Mucosa of gallbladder (tissue), 1 donor: ENCODE results near the gene NAV2. TPM values are rescaled to one million over a fixed set of nuclear protein-coding genes. Genes with fewer than 3 reads are reported as not detected.

Experiments
- DNase-seq: peaks from one replicate; pipeline ENCODE4 v3.0.0-alpha.2; 2020; ENCODE audit warnings: low spot score
- total RNA-seq: library from RNA; stranded (reverse); gene quantifications from one replicate; pipeline ENCODE4 v1.2.1, GENCODE V29; 2021
- donor health status: DM: no; HTN: no; CAD: no.

Gene NAV2
- total RNA-seq, 1 donor from 2014 or later = 5.3 TPM

DNA sequence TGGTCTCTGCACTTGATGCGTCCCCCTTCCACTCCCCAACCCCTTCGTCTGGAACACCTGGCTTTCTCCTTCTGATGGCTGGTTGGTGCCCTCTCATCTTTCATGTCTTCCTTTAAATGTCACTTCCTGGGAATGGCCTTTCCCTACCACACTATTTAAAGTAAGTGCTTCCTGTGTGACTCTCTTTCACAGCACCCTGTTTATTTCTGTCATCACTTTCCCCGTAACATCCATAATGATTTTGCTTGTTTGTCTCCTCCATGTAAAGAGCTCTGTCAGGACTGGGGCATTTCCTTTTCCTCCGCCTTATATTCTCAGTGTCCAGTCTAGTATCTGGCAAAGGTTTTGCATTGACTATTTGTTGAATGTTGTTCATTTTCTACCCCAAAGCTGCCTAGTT, 304.7 kb downstream of the NAV2 start:
- DNase-seq = no peak

- DNase-seq = no peak
Measured at GRCh38 chr11:20020198-20020597, 307.6 kb downstream of the NAV2 start.

DNA sequence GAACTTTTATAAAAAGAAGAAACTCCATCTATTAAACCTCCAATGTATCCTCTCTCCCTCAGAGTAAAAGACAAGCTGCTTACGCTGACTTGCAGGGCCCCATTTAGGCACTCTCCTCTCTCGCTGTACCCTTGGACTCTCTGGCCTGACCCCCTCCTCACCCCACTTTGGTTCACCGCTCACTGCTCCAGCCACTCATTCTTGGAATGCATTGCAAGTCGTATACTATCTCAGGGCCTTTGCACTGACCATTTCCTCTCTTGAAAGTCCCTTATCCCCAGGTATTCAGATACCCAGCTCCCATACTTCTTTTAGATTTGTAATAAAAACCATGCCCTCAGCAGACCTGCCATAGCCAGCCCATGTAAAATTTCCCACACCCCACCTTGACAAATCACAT, 308.1 kb downstream of the NAV2 start:
- no peak for DNase-seq

- DNase-seq = no peak
Measured at GRCh38 chr11:20021212-20021611, 308.6 kb downstream of the NAV2 start.

DNA sequence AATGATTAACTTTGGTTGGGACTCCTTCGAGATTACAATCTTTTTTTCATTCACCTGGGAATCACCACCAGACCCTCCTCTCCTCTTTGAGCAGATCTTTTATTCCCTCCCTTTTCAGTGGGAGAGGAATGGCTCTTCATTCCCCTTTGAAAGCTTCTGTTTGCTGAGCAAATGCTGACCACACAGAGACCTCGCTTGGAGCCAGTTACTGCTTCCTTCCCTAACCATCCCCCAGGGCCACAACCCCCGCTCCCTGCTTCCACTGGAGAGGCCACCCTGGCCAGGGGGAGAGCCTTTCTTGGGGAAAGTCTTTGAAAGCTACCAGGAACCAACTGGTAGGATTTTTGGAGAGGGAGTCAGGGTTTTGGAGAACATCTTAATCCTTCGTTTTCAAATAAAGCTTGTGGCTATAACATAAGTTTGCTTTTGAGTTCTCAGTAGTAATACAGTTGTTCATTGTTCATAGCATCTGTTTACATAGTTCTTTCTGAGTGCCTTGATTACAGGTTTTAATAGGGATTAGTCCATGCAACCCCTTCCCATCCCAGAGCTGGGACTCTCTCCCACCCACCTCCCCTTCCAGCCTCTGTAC, 309.2 kb downstream of the NAV2 start:
- DNase-seq = no peak

- DNase-seq = no peak
Measured at GRCh38 chr11:20022363-20023081, 309.9 kb downstream of the NAV2 start.

DNA sequence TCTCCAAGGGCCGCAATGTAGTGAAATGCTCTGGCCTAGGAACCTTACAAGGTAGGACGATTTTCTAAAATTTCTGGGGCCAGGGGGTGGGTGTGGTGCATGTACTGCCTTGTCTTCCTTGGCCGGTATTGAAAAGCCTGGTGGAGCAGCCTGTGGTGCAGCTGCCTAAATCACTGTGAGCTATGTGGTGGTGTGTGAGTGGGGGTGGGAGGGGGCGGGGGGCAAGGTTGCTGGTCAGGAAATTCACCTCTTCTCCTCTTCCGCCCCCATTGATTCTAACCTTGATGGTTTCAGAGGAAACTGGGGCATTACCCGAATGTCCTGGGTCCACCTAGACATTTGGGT, 310.4 kb downstream of the NAV2 start:
- DNase-seq = no peak

DNA sequence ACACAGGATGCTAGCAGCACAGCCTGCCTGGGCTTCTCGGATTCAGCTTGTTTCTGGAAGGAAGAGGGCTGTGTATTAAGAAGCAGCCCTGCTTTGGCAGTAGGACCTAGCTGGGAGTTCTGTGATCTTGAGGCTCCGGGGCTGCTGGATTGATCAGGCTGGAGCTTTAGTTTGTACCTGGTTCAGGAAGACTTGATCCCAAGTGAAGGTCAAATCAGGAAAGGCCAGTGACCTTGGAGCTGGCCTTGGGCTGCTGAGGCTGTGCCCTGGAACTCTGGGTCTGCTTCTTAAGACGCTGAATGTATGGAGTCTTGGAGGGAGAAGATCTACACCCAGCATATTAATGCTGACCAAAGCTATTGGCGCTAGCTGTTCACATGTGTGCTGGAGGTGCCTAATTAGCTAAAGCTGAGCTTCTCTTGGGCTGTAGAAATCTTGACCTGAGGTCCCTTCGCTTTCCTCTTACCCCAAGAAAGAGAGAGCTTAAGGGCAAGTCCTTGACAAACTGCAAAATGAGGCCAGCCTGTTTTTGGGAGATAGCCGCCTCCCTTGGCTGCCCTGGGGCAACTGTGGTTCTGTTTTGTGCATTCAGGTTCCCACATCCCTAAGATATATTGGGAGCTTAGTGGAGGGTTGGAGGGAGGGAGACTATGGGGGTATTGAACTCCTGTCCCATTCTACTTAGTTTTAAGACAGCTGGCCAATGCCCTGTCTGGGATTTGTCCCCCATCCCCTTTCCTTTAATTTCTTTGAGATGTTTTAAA, 311.7 kb downstream of the NAV2 start:
- no peak for DNase-seq

GRCh38 chr11:20025332-20025840, 312.7 kb downstream of the NAV2 start:
- DNase-seq = no peak

- DNase-seq = no peak
Measured at GRCh38 chr11:20026629-20027555, 314.3 kb downstream of the NAV2 start.

DNA sequence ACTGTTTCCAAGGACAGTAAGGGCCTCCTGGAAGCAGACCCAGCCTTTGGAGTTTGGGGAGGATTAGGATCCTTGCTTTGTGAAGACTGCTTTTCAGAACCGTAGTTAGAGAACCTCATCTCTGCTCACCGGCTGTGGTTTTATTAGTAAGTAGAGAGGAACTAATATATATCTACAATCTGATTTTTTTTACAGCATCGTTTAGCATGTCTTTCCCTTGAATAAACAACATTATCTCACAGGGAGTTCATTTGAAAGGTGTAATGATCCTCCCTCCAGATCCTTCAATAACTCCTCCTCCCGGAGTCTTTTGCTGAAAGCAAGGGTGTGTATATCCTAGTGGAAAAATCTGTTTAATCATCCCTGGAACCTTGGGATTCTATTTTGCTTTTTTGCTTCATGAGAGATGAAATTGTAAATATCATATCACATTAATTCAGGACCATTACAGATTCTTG, 314.9 kb downstream of the NAV2 start:
- no peak for DNase-seq

DNA sequence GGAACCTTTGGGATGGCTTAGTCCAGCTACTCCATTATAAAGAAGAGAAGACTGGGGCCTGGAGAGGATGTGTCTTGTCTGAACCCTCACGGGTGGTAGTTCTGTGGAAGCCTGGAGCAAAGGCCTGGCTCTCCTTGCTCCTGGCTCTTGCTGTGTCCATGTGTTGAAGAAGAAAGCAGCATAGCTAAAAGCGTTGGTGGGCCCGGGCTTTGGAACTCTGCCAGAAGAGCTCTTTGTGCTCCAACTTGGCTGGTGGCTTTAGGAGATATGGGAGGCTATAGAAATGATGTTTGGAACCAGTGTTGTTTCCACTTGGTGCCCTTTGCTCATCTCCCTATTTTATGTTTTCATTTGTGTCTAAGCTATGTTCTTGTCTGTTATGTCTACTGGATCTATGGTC, 316.6 kb downstream of the NAV2 start:
- no peak for DNase-seq

DNA sequence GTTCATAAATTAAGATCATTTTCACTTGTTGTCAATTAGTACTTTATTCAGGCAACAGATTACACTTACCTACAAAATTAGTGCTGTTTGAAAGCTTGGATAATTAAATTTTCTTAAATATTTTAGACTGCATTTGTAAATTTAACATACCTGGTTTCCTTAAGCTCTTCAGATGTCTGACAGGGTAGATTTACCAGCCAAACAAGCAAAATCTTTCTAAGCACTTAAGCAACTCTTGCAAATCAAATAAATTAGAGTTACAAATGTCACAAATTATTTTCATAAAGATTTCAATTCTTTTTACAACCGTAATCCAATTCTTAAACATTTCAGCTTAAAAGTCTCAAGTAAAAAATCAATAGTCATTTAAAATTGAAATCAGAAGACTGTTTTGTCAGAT, 317.8 kb downstream of the NAV2 start:
- no peak for DNase-seq

DNA sequence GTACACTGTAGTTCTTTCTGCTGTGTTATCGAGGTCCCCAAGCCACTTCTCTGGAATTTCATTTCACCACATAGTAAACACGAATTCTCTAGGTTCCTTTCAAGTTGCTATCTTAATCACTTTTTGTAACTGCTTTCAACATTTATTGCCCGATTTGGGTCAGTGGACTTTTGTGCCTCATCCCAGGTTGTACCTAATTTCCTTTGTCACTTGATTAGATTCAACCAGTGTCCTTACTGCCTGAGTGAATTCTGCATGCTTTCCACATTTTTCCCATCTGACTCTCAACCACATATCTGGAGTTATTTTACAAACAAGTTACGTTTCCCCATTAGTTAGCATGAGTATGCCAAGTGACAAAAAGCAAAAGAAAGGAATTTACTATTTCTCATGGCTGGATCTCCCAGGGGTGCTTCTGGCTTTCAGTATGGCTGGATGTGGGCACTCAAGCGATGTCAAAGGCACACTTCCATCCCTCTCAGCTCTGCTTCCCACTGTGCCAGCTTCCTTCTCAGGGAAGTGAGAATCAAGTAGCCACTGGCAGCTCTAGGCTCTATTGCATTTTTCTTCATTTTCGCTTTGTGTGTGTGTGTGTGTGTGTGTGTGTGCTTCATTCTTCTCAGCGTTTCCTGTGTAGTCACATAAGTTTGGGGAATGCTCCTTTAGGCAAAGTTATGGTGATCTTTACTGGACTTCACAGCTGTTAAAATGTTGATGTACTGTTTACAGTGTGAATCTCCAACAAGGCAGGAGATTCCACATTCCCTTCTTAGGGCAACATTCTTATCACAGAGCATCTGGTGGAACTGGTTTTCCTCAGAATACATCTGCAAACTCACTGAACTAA, 318.7 kb downstream of the NAV2 start:
- no peak for DNase-seq

DNA sequence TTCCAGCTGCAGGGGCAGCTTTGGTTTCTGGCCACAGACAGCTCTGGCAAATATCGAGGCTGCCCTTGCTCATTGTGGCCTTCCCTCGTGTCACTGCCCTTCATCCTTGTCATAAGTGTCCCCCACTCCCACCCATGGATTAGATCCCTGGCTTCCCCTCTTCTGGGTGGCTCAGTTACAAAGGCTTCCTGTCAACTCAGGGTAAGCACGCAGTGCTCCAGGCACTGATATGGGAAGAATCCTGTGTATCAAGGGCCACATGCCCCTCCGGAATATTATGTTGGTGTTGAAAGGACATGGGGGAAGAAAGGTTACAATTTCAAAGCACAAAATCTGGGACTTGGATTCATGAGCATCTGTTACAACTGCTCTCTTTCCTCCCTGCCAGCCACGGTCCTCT, 319.5 kb downstream of the NAV2 start:
- no peak for DNase-seq

DNA sequence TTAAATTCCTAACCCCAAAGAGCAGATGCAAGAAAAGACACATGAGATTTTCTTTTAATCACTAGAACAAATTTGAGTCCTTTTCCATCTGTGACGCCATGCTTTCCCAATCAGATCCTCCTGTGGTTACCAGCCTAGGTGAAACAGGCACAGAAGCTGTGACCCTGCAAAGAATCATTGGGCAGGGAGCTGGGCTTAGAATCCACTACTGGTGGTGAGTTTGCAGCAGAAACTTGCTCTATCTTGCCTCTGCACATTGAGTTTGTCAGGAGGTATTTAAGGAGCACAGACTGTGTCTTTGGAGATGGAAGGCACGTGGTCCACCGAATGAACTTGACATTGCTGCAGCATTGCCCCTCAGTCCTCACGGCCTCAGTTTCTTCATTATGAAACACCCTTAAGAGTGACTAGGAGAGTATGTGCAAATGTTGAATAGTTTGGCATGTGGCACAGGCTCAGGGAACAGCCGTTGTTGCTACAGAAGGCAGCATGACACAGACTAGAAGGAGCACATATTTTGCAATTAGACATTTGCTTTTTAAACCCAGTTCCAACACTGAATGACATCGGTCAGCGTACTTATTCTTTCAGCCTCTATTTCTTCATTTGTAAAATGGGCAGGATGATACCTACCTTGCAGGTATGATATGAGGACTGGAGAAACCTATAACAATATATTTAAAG, 320.1 kb downstream of the NAV2 start:
- DNase-seq = no peak

DNA sequence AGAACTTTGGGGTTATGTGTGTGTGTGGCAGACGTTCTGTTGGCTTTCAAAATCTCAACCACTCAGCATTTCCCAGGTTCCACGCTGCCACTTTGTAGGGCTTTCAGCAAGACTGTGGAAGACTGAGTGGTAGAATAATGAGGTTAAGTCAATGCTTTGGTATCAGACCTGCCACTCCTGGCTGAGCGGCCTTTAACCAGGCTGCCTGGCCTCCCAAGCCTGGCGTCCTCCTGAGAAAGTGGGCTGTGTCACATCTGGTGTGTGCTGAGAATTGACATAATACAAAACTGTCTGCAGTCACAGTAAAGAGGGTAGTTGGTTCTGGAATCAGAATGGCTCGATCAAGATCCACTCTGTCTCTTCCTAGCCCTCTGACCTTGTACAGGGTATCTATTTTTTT, 321.2 kb downstream of the NAV2 start:
- DNase-seq = no peak

- DNase-seq = no peak
Measured at GRCh38 chr11:20034941-20035340, 322.3 kb downstream of the NAV2 start.

DNA sequence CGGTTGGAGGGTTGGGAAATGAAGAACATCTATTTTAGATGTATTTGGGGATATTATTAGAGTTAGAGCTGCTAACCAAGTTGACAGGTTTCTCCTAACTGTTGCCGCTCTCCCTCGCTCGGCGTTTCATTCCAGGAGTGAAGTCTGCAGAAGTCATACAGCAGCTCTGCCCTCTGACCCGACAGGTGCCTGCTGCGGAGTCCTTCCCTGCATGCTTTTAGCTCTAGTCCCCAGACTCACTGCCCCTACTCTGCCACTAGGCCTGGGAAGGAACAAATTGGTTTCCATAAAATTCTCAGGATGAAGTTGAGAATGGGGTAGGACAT, 322.7 kb downstream of the NAV2 start:
- no peak for DNase-seq
